K562 (cell line): ENCODE results near the gene PGPEP1. TPM values are rescaled to one million over a fixed set of nuclear protein-coding genes. Genes with fewer than 3 reads are reported as not detected.

Experiments
- BRD9 ChIP-seq: fragments of 450-650 bp; IDR thresholded peaks from 2 replicates; pipeline ENCODE4 v1.6.1; 2018; ENCODE audit warnings: low read depth; ENCODE audit not compliant: partially characterized antibody
- CBX1 ChIP-seq: sonication (generic); IDR thresholded peaks from 2 replicates; pipeline ENCODE4 v1.6.1; 2016; ENCODE audit warnings: antibody characterized with exemption, low read depth, mild to moderate bottlenecking
- CXXC5 ChIP-seq: fragments of 250-450 bp; sonication (Bioruptor Pico); IDR thresholded peaks from 2 replicates; pipeline ENCODE4 v1.8.0; 2022; ENCODE audit warnings: inconsistent platforms, mild to moderate bottlenecking, moderate library complexity
- ERF ChIP-seq: fragments of 450-650 bp; formaldehyde crosslinking; IDR thresholded peaks from 2 replicates; pipeline ENCODE4 v1.4.0; 2020; ENCODE audit warnings: mild to moderate bottlenecking, mixed read lengths
- FOSL1 ChIP-seq: fragments of 200-800 bp; sonication (Bioruptor generic); conservative IDR thresholded peaks from 2 replicates; pipeline ENCODE4 v1.6.1; 2016; ENCODE audit warnings: missing genetic modification characterization, missing compliant biosample characterization
- JUN ChIP-seq, 2 experiments: sonication (generic) in 1 of 2; formaldehyde crosslinking in 1 of 2; IDR thresholded peaks; 2 replicates each; pipeline versions ENCODE4 v1.6.1 to v1.8.0; 2012 to 2022; ENCODE audit warnings: borderline replicate concordance in 2 of 2, mild to moderate bottlenecking in 2 of 2, improper control_type of control experiment in 1 of 2, low read depth in 1 of 2, low read length in 1 of 2, missing genetic modification reagents in 1 of 2
- PRPF4 ChIP-seq: fragments of 200-400 bp; formaldehyde crosslinking; IDR thresholded peaks from one replicate; pipeline ENCODE4 v1.6.1; 2017; ENCODE audit warnings: low read length, low read depth, mild to moderate bottlenecking; ENCODE audit not compliant: insufficient read depth, poor library complexity, severe bottlenecking
- RCOR1 ChIP-seq, 2 experiments: IDR thresholded peaks; 2 replicates each; pipeline ENCODE4 v1.6.1; 2012; ENCODE audit warnings: low read depth in 2 of 2, low read length in 2 of 2, borderline replicate concordance in 1 of 2, improper control_type of control experiment in 1 of 2
- TRIM28 ChIP-seq: fragments of 450-650 bp; IDR thresholded peaks from 2 replicates; pipeline ENCODE4 v1.6.1; 2017
- ZNF121 ChIP-seq: sonication (generic); formaldehyde crosslinking; conservative IDR thresholded peaks from 2 replicates; pipeline ENCODE4 v1.8.0; 2022; ENCODE audit warnings: missing genetic modification reagents
- ZNF224 ChIP-seq: sonication (generic); formaldehyde crosslinking; IDR thresholded peaks from 2 replicates; pipeline ENCODE4 v1.8.0; 2022; ENCODE audit warnings: mild to moderate bottlenecking, missing genetic modification reagents
- polyA plus RNA-seq, 8 experiments: library from polyadenylated mRNA; depleted of rRNA in 4 of 8; stranded (reverse) in 5 of 8; unstranded in 3 of 8; fragments of >200 nt; fragmentation: Nextera tagmentation in 2 of 8; fragmentation: Illumina TruSeq in 1 of 8; extraction: Ambion mirVana in 2 of 8; extraction: Trizol in 1 of 8; gene quantifications; 2 replicates each; pipeline versions ENCODE4 v1.2.1 to v1.2.3, GENCODE V29; 2011 to 2014; ENCODE audit warnings: inconsistent platforms in 1 of 8, missing spikeins in 1 of 8
- total RNA-seq, 7 experiments: library from RNA; depleted of rRNA in 6 of 7; stranded (reverse); fragments of >200 nt in 6 of 7; fragmentation: Illumina TruSeq in 2 of 7; extraction: Trizol in 2 of 7; gene quantifications; 2 replicates each; pipeline versions ENCODE4 v1.2.1 to v1.2.3, GENCODE V29; 2011 to 2021; ENCODE audit warnings: low replicate concordance in 1 of 7
- TF ChIP-seq, protein P1 (sequence below): sonication (generic); formaldehyde crosslinking; IDR thresholded peaks from 2 replicates; pipeline ENCODE4 v1.8.0; 2022; ENCODE audit warnings: mild to moderate bottlenecking, missing genetic modification reagents, borderline replicate concordance
- TF ChIP-seq, protein P2 (sequence below), 2 experiments: fragments of 450-650 bp; formaldehyde crosslinking in 1 of 2; IDR thresholded peaks; 2 replicates each; pipeline versions ENCODE4 v1.4.0 to v1.6.1; 2014 to 2020; ENCODE audit warnings: mild to moderate bottlenecking in 2 of 2, borderline replicate concordance in 1 of 2, low read depth in 1 of 2
- TF ChIP-seq, protein P3 (sequence below), 3 experiments: IDR thresholded peaks in 2 of 3; conservative IDR thresholded peaks in 1 of 3; 2 replicates each; pipeline ENCODE4 v1.5.1; 2011 to 2012; ENCODE audit warnings: low read length in 3 of 3, mild to moderate bottlenecking in 3 of 3, control low read depth in 2 of 3, improper control_type of control experiment in 1 of 3, inconsistent platforms in 1 of 3, low read depth in 1 of 3, mixed read lengths in 1 of 3, moderate library complexity in 1 of 3; ENCODE audit not compliant: insufficient read depth in 2 of 3

Gene PGPEP1
- total and polyA plus RNA-seq, 9 of the 15 experiments (the other 6 are each of a cell fraction or from before 2014, with no cell fraction given), result 10.0 to 69.6 (median 33.5) TPM

DNA sequence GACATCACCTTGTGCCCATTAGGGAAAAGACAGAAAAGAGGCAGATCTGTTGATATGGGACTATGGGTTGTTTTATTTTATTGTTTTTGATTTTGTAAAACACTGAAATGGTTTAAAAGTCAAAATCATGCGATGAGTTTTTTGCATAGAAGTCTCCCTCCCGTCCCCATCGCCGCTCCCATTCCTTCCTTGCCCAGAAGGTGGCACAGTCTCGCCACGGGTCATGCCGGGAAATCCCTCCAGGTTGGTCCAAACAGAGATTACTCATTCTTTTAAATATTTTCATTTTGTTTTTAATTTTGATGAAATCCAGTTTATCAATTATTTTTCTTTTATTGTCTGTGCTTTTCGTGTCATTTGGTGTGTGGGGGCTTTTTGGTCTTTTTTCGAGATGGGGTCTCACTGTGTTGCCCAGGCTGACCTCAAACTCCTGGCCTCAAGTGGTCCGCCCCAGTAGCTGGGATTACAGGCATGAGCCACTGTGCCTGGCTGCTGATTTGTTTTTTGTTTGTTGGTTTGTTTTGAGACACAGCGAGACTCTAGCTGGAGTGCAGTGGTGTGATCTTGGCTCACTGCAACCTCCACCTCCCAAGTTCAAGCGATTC lies 9.2 kb downstream of the PGPEP1 start (continued):
- TF ChIP-seq, protein P1, sequence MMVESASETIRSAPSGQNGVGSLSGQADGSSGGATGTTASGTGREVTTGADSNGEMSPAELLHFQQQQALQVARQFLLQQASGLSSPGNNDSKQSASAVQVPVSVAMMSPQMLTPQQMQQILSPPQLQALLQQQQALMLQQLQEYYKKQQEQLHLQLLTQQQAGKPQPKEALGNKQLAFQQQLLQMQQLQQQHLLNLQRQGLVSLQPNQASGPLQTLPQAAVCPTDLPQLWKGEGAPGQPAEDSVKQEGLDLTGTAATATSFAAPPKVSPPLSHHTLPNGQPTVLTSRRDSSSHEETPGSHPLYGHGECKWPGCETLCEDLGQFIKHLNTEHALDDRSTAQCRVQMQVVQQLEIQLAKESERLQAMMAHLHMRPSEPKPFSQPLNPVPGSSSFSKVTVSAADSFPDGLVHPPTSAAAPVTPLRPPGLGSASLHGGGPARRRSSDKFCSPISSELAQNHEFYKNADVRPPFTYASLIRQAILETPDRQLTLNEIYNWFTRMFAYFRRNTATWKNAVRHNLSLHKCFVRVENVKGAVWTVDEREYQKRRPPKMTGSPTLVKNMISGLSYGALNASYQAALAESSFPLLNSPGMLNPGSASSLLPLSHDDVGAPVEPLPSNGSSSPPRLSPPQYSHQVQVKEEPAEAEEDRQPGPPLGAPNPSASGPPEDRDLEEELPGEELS (CRISPR knock-in tag), result no peak
- TF ChIP-seq RCOR1 (IDR thresholded peaks at IDR 0.05; ENCODE audit: borderline replicate concordance in 1 of 2, low read depth in 2 of 2, low read length in 2 of 2) (peak in 1 of 2 experiments; percentile 42; a peak in 1 of 4 replicates), FOSL1 (tag) (0 out of 2 replicates have a peak, but pooled peaks have one; percentile 27), JUN (IDR thresholded peaks at IDR 0.05; ENCODE audit: borderline replicate concordance, low read depth, low read length) (0 out of 2 replicates have a peak, but pooled peaks have one; percentile 22), JUN (CRISPR knock-in tag; IDR thresholded peaks at IDR 0.05; ENCODE audit: borderline replicate concordance) (no peak), PRPF4 (no peak), ZNF121 (peak; percentile 94), ERF (CRISPR knock-in tag) (no peak), CXXC5 (CRISPR knock-in tag) (0 out of 2 replicates have a peak, but pooled peaks have one; percentile 9), TRIM28 (no peak), ZNF224 (CRISPR knock-in tag) (no peak), BRD9 (peak; percentile 32), CBX1 (no peak)
- TF ChIP-seq, protein P2, sequence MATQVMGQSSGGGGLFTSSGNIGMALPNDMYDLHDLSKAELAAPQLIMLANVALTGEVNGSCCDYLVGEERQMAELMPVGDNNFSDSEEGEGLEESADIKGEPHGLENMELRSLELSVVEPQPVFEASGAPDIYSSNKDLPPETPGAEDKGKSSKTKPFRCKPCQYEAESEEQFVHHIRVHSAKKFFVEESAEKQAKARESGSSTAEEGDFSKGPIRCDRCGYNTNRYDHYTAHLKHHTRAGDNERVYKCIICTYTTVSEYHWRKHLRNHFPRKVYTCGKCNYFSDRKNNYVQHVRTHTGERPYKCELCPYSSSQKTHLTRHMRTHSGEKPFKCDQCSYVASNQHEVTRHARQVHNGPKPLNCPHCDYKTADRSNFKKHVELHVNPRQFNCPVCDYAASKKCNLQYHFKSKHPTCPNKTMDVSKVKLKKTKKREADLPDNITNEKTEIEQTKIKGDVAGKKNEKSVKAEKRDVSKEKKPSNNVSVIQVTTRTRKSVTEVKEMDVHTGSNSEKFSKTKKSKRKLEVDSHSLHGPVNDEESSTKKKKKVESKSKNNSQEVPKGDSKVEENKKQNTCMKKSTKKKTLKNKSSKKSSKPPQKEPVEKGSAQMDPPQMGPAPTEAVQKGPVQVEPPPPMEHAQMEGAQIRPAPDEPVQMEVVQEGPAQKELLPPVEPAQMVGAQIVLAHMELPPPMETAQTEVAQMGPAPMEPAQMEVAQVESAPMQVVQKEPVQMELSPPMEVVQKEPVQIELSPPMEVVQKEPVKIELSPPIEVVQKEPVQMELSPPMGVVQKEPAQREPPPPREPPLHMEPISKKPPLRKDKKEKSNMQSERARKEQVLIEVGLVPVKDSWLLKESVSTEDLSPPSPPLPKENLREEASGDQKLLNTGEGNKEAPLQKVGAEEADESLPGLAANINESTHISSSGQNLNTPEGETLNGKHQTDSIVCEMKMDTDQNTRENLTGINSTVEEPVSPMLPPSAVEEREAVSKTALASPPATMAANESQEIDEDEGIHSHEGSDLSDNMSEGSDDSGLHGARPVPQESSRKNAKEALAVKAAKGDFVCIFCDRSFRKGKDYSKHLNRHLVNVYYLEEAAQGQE (IDR thresholded peaks at IDR 0.05; ENCODE audit: borderline replicate concordance), result peak; percentile 88
- TF ChIP-seq, protein P2 (CRISPR knock-in tag; IDR thresholded peaks at IDR 0.05; ENCODE audit: low read depth), result no peak
- TF ChIP-seq, protein P3, sequence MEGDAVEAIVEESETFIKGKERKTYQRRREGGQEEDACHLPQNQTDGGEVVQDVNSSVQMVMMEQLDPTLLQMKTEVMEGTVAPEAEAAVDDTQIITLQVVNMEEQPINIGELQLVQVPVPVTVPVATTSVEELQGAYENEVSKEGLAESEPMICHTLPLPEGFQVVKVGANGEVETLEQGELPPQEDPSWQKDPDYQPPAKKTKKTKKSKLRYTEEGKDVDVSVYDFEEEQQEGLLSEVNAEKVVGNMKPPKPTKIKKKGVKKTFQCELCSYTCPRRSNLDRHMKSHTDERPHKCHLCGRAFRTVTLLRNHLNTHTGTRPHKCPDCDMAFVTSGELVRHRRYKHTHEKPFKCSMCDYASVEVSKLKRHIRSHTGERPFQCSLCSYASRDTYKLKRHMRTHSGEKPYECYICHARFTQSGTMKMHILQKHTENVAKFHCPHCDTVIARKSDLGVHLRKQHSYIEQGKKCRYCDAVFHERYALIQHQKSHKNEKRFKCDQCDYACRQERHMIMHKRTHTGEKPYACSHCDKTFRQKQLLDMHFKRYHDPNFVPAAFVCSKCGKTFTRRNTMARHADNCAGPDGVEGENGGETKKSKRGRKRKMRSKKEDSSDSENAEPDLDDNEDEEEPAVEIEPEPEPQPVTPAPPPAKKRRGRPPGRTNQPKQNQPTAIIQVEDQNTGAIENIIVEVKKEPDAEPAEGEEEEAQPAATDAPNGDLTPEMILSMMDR (IDR thresholded peaks at IDR 0.05 in 2 of 3, conservative IDR thresholded peaks at IDR 0.05 in 1 of 3; ENCODE audit: insufficient read depth in 2 of 3, low read depth in 1 of 3, low read length in 3 of 3), result peak; percentile 78 to 96 (median 86)
- TF ChIP-seq, all 486 proteins: peak for 21
